Measurements from ENCODE around the gene FNIP2. TPM values are rescaled to one million over a fixed set of nuclear protein-coding genes. Genes with fewer than 3 reads are reported as not detected.
A peak's percentile ranks its signal among the peaks of the same experiment; 100 is the strongest.

The FNIP2 gene
- polyA plus RNA-seq, 1 of the 3 experiments (the other 2 are of a cell fraction), result 0.97 TPM

DNA sequence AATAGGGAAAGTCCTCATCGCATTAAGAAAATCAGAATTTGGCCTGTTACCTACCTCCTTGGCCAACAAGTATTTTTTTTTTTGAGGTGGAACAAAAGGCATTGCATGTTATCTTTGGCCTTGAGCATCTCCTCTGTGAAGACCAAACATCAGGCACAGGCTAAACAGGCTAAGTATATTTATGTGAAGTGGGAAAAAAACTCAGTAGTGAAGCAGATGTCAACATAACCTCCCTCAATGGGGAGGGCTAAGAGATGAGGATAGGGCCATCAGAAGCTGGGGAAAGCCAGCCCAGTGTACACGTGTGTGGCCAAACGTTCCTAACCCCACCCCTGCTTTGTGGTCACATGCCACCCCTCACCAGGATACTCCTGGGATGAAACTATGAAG, 102.5 kb downstream of the FNIP2 start:
- H3K27ac ChIP-seq (ENCODE audit: low read depth in 2 of 2, low read length in 1 of 2), result peak overlapping the region in 1 of 2 experiments; percentile 92; a peak in 2 of 4 replicates
- no peaks in the 10 kb centered on the region; the same call in 1 of the 2 replicates for H3K79me2 ChIP-seq (ENCODE audit: insufficient read depth)
- no peaks in the 10 kb centered on the region; the same call in 1 of the 2 replicates for H4K20me1 ChIP-seq (ENCODE audit: insufficient read depth)
- H3K36me3 ChIP-seq (replicated peaks in 1 of 2; ENCODE audit: control insufficient read depth in 1 of 2, insufficient read depth in 2 of 2, low read length in 1 of 2), result peaks cover 0 to 19% of the 10 kb centered on the region in 2 experiments
- CTCF ChIA-PET, result interaction anchor here (0.5 to 2.6 kb wide), 8 partner anchors 15 to 332 kb away, joined by 3 to 6 read pairs (median 3); no protein-coding TSS in a partner anchor
- H3K9me3 ChIP-seq, result no peaks in the 10 kb centered on the region
- no peak overlapping the region for H3K4me2 ChIP-seq
- H3K9me2 ChIP-seq, result no peaks in the 10 kb centered on the region
- WGBS (ENCODE audit: low lambda C conversion rate), result 37% methylated on average over 3 of the region's 3 CpGs
- TF ChIP-seq FOXM1 (IDR thresholded peaks at IDR 0.05; ENCODE audit: low read depth) (no peak), SMC3 (IDR thresholded peaks at IDR 0.05; ENCODE audit: low read depth, low read length) (no peak), TAF1 (IDR thresholded peaks at IDR 0.05; ENCODE audit: borderline replicate concordance, low read depth, low read length) (no peak), REST (IDR thresholded peaks at IDR 0.05; ENCODE audit: low read depth, low read length) (no peak), POLR2AphosphoS5 (IDR thresholded peaks at IDR 0.05; ENCODE audit: low read depth, low read length) (no peak), CTCF (IDR thresholded peaks at IDR 0.05) (no peak), NRF1 (IDR thresholded peaks at IDR 0.05; ENCODE audit: low read depth, low read length) (no peak), RFX5 (IDR thresholded peaks at IDR 0.05; ENCODE audit: low read length) (no peak), NFIC (IDR thresholded peaks at IDR 0.05; ENCODE audit: borderline replicate concordance) (no peak), GATA2 (CRISPR knock-in tag; IDR thresholded peaks at IDR 0.05) (no peak), JUND (IDR thresholded peaks at IDR 0.05) (no peak), GABPA (IDR thresholded peaks at IDR 0.05; ENCODE audit: low read depth) (no peak), RCOR1 (IDR thresholded peaks at IDR 0.05; ENCODE audit: low read length) (no peak), RXRA (IDR thresholded peaks at IDR 0.05; ENCODE audit: borderline replicate concordance, low read depth) (no peak), MEF2A (IDR thresholded peaks at IDR 0.05; ENCODE audit: borderline replicate concordance, low read depth) (no peak), RAD21 (IDR thresholded peaks at IDR 0.05; ENCODE audit: low read length) (no peak), PBX3 (IDR thresholded peaks at IDR 0.05) (no peak), CHD2 (IDR thresholded peaks at IDR 0.05; ENCODE audit: low read length, partially characterized antibody) (no peak)
- TF ChIP-seq, protein P1, sequence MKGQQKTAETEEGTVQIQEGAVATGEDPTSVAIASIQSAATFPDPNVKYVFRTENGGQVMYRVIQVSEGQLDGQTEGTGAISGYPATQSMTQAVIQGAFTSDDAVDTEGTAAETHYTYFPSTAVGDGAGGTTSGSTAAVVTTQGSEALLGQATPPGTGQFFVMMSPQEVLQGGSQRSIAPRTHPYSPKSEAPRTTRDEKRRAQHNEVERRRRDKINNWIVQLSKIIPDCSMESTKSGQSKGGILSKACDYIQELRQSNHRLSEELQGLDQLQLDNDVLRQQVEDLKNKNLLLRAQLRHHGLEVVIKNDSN (IDR thresholded peaks at IDR 0.05; ENCODE audit: borderline replicate concordance, low read depth), result no peak
- TF ChIP-seq, protein P2, sequence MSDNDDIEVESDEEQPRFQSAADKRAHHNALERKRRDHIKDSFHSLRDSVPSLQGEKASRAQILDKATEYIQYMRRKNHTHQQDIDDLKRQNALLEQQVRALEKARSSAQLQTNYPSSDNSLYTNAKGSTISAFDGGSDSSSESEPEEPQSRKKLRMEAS (IDR thresholded peaks at IDR 0.05; ENCODE audit: low read depth), result no peak
- no peaks in the 10 kb centered on the region for H3K27me3 ChIP-seq (ENCODE audit: insufficient read depth)
- peak; percentile 50 for DNase-seq
- H3K9ac ChIP-seq, result no peak overlapping the region
- peaks cover 18 to 37% of the 10 kb centered on the region in 2 experiments; a peak in 3 of 4 replicates for H3K4me1 ChIP-seq (ENCODE audit: control insufficient read depth in 1 of 2, insufficient read depth in 2 of 2, low read depth in 1 of 2, low read length in 1 of 2)
- no peak overlapping the region for H2AFZ ChIP-seq (ENCODE audit: low read depth)
- H3K4me3 ChIP-seq (ENCODE audit: low read depth in 2 of 2, low read length in 1 of 2), result no peak overlapping the region
- H3F3A ChIP-seq (replicated peaks; ENCODE audit: insufficient read depth), result peaks cover 14% of the 10 kb centered on the region
- POLR2A ChIA-PET, result no interaction called here

All from SK-N-SH (cell line).